Measurements from ENCODE around the gene SP140.
"Not testable (repeated sequence)": the region's sequence is repeated elsewhere in the genome, so short reads cannot be mapped to it uniquely, and the experiment has no call there.

Gene SP140

DNA sequence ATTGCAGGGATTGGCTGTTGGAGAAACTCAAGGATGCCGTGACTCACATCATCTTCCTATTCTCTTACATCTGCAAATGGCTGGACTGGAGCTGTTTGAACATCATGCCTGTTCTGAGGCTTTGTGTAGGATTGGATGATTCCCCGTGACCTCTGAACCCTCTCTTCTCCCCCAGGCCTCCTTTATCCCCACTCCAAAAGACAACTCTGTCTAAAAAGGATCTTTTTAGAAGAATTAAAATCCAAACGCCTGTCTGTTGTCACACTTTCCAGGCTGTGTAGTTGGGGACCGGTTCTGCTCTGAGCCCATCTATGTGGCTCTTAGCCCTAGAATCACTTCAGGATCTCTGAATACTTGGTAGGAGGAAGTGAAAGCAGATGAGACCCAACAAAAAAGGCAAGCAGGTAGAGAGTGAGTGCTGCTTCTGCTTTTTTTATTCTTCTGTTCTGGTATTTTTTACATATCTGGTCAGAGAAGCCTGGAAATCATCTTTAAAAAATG lies 565 bp downstream of the SP140 start:
- no peak for DNase-seq
- ATAC-seq: no peak

DNA sequence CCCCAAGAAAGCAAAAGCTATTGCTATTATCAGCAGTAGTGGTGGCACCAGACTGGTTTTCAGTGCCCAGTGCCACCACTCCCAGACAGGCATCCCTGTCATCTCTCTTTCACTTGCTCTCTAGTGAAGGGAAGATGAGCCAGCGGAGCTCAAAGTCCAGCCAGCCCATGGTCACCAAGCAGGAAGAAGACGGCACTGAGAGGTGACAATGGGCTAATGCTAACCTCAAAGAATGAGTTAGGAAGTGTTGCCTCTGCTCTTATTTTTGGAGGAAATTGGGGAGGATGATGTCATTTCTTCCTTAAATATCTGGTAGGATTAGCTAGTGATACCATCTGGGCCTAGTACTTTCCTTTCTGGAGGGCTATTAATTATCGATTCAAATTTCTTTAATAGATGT lies 1.7 kb downstream of the SP140 start:
- DNase-seq (no peak), ATAC-seq (no peak)

DNA sequence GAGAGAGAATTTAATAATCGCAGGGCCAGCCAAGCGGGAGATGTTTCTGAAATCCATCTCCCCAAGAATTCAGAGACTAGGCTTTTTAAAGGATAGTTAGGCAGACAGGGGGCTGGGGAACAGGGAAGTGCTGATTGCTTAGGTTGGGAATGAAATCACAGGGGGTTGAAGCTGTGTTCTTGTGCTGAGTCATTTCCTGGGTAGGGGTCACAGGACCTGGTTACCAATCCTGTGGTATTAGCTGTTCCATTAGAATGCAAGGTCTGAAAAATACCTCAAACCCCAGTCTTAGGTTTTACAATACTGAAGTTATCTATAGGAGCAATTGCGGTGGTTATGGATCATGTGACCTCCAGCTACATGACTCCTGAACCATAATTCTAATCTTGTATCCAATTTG lies 4.6 kb downstream of the SP140 start:
- ATAC-seq: no peak
- no peak for DNase-seq

- no peak for DNase-seq
- ATAC-seq: no peak
These were observed 5.1 kb downstream of the SP140 start for GRCh38 chr2:230230496-230231200.

DNA sequence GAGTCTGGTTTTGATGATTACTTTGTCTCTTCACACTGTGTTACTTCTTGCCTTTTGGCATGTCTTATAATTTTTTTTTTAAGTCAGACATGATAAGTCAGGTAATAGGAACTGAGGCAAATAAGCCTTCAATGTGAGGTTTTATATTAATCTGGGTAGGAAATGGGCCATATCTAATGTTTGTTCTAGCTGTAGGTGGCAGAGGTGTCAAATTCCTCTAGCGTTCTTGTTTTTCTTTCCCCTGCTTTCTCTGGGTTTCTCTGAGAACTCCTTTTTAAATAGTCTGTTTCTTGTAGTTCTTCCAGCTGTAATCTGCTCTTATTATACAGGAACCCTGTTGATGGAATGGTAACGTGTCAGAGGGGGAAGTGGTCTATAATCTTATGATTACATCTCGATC lies 5.7 kb downstream of the SP140 start:
- no peak for ATAC-seq
- no peak for DNase-seq

DNA sequence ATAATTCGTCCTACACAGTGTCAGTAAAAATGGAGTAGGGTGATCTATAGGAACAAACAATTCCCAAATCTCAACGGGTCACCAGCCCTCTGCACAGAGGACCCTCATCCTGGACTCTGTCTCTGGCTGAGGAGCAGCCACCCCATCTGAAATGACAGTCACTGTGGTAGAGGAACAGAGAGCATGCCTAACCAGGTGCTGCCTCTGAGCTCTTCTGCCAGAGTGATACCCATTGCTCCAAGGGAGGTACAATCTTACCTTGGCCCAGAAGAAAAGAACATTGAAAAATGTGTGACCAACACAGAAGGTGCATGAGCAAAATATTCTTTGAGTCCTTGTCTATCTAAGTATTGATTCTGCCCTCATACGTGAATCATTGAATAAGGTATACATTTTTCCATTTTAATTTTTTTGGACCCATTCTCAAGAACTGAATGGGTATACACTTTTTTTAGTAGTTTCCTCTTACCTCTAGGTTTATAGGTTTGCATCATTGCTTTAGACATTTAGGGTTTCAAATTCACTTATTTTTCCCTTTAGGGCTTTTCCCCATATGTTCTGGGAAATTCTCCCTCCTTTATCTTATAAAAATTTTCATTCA lies 8.7 kb downstream of the SP140 start:
- ATAC-seq (peak; percentile 57), DNase-seq (no peak)

- ATAC-seq (peak; percentile 90), DNase-seq (no peak)
These were observed 9.3 kb downstream of the SP140 start for GRCh38 chr2:230234845-230235244.

GRCh38 chr2:230244211-230244610 lies 18.7 kb downstream of the SP140 start:
- no peak for ATAC-seq
- no peak for DNase-seq

DNA sequence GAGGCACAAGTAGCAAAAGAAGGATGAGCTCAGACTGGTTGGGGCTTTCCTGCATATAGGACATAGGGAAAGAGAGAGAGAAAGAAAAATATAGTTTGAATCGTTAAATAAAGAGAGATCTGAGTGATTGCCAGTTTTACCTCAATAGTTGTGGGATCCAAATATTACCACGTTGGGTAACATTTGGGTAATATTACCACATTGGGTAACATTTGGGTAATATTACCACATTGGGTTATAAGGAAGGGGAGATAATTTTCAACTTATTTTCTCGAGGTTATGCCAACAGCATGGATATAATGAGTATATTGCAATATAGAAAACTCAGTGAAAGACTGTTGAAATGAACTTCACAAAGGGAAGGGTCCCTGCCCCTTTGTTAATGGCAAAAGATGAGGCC lies 20.7 kb downstream of the SP140 start:
- DNase-seq (no peak), ATAC-seq (no peak)

GRCh38 chr2:230250231-230250630 lies 24.7 kb downstream of the SP140 start:
- ATAC-seq: no peak

GRCh38 chr2:230254152-230254881 lies 28.8 kb downstream of the SP140 start:
- DNase-seq (no peak), ATAC-seq (peak; percentile 81)

More at GRCh38 chr2:230250231-230250630, 24.7 kb downstream of the SP140 start:
- DNase-seq: no peak

- DNase-seq (no peak), ATAC-seq (peak; percentile 64)
These were observed 31.3 kb downstream of the SP140 start for GRCh38 chr2:230256733-230257332.

DNA sequence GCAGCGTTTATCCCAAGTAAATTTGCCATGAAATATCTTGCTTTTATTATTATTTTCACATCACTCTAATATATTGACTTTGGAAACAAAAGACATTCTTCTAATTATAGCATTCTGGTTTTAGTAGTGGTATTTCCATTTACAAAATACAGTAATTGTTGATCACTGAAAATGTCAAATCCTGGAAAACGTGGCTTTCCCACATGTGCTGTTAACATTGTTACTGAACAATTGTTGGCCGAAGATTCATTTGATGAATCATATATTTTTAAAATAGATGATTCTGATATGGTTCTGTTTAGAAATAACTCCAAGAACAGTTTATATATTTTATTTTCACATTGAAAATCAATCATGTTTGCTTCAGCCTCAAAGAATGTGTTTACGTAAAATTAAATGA lies 32.9 kb downstream of the SP140 start:
- DNase-seq: no peak
- ATAC-seq: no peak

DNA sequence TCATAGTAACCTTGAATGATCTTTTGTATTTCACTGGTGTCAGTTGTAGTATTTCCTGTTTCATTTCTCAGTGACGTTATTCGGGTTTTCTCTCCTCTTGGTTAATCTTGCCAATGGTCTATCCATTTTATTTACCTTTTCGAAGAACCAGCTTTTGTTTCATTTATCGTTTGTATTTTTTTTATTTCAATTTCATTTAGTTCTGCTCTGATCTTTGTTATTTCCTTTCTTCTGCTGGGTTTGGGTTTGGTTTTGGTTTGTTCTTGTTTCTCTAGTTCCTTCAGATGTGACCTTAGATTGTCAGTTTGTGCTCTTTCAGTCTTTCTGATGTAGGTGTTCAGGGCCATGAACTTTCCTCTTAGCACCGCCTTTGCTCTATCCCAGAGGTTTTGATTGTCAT lies 36.7 kb downstream of the SP140 start:
- peak; percentile 65 for ATAC-seq
- DNase-seq: no peak

GRCh38 chr2:230264945-230265344 lies 39.4 kb downstream of the SP140 start:
- not testable (repeated sequence) for ATAC-seq, DNase-seq

DNA sequence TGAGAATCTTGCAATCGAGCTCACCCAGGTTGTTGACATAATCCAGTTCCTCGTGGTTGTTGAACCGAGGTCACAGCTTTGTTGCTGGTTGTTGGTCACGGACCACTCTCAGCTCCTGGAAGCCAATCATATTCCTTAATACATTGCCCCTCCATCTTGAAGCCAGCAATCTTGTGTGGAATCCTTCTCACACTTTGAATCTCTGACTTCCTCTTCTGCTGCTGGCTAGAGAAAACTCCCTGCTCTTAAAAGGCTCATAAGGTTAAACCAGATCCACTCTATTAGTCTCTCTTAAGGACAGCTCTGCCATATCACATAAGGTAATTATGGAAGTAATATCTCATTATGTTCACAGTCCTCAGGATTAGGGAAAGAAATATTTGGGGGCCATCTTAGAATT lies 41.1 kb downstream of the SP140 start:
- ATAC-seq (no peak), DNase-seq (no peak)

GRCh38 chr2:230267059-230267458 lies 41.5 kb downstream of the SP140 start:
- ATAC-seq (no peak), DNase-seq (no peak)

DNA sequence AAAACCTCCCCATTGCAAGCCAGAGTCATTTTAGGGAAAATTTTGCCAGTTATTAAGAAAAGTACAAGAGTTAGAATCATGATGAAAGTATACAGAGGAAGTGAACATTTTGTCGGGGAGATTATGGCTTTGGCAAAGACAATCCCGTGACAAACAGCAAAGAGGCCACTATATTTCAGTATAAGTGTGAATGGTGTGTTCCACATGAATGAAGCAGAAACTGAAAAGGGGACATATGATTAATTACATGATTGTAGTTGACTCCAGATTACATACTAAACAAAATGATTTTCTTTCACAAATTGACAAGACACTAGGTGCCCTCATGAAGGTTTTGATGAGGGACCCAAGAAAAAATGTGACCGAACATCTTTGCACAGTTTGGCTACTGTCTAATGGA lies 42.0 kb downstream of the SP140 start:
- DNase-seq (no peak), ATAC-seq (peak; percentile 58)

DNA sequence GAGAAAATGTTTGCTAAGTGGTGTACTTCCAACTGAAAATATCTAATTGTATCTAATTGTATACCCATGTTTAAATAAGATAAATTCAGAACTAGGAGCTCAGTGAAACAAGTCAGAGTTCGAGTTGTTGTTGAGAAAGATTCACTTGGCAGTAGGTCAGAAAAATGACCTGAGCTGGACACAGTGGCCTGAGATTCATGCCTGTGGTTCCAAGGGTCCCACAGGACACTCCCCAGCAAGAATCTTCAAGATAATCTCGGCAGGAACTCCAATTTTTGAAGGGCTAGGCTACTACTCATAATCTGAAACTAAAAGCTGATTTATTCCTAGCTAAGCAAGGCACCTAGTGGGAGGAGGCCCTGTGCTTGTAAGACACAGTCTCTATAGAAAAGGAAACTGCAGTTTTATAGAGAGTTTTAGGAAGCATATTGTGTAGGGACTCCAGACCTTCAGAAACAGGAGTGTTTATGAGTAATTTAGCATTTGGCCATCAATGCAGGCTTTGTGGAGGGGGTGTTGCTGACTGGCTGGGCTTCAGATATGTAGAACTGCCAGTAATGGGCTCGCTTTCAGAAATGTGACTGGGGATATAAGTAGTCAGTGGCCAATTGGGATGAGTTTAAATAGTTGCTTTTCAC lies 43.2 kb downstream of the SP140 start:
- ATAC-seq (peak; percentile 82), DNase-seq (no peak)

- DNase-seq: peak; percentile 23
- ATAC-seq: peak; percentile 68
These were observed 44.2 kb downstream of the SP140 start for GRCh38 chr2:230269715-230270114.

GRCh38 chr2:230282936-230283335 lies 57.4 kb downstream of the SP140 start:
- no peak for DNase-seq
- no peak for ATAC-seq

DNA sequence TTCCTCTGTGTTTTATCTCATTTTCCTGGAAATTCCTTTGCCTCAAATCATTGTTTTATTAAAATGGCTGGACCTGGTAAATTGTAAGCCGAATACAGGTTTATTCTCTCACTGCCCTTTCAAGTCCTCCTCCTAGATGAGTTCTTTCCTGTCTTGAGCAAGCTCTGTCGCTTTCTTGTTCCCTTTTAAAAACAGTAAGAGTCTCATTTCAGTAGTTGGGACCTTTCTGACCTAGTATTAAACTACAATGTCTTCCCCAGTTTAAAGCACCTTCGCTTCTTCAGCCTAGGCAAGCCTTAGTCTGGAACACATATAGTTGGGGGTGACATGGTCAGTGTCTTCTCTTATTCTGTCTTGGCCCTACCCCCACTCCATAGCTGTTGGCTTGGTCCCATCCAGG lies 60.5 kb downstream of the SP140 start:
- DNase-seq (no peak), ATAC-seq (no peak)

Data from stimulated activated naive CD8-positive, alpha-beta T cell treated with anti-CD3 and anti-CD28 coated beads, Interleukin-15, Interleukin-2, amounts not matched to agents 100 U/mL and 50 U/mL, for 24 hours (primary cell).